Esophagus muscularis mucosa (tissue), 4 donors: ENCODE measurements around the gene ATL3. TPM values are rescaled to one million over a fixed set of nuclear protein-coding genes. Genes with fewer than 3 reads are reported as not detected.
A peak's percentile ranks its signal among the peaks of the same experiment; 100 is the strongest.
"Not testable (repeated sequence)": the region's sequence is repeated elsewhere in the genome, so short reads cannot be mapped to it uniquely, and the experiment has no call there.

Experiments used
- DNase-seq: peaks from one replicate; pipeline ENCODE4 v3.0.0-alpha.2; 2017; ENCODE audit errors: extremely low spot score
- H3K27ac ChIP-seq, 4 donors: fragments of 200-600 bp; sonication (generic); replicated peaks in 1 of 4; 1 replicate in 3 of 4; 2 replicates in 1 of 4; pipeline ENCODE4 v1.5.1; 2016 to 2019; ENCODE audit warnings: mild to moderate bottlenecking in 1 of 4
- H3K27me3 ChIP-seq, 4 donors: fragments of 200-600 bp; sonication (generic); one replicate each; pipeline versions ENCODE4 v1.5.1 to v1.6.0; 2016 to 2019
- H3K36me3 ChIP-seq, 4 donors: fragments of 200-600 bp; sonication (generic); one replicate each; pipeline ENCODE4 v1.5.1; 2016 to 2019
- H3K4me1 ChIP-seq, 4 donors: fragments of 200-600 bp; sonication (generic); one replicate each; pipeline ENCODE4 v1.5.1; 2016 to 2019
- H3K4me3 ChIP-seq, 4 donors: fragments of 200-600 bp; sonication (generic); 1 replicate in 2 of 4; 2 replicates in 2 of 4; pipeline ENCODE4 v1.5.1; 2016 to 2019; ENCODE audit warnings: mild to moderate bottlenecking in 4 of 4, moderate library complexity in 1 of 4
- H3K9me3 ChIP-seq, 4 donors: fragments of 200-600 bp; sonication (generic); 1 replicate in 3 of 4; 2 replicates in 1 of 4; pipeline ENCODE4 v1.5.1; 2016 to 2019
- EP300 ChIP-seq: sonication (generic); formaldehyde crosslinking; IDR thresholded peaks from one replicate; pipeline ENCODE4 v1.6.1; 2017; ENCODE audit warnings: antibody characterized with exemption
- POLR2A ChIP-seq: fragments of 450-650 bp; IDR thresholded peaks from one replicate; pipeline ENCODE4 v1.6.1; 2017; ENCODE audit warnings: antibody characterized with exemption, moderate library complexity, mild to moderate bottlenecking, low read depth
- POLR2AphosphoS5 ChIP-seq, 2 donors: sonication (generic); formaldehyde crosslinking; IDR thresholded peaks; one replicate each; pipeline ENCODE4 v1.6.1; 2017; ENCODE audit warnings: antibody characterized with exemption in 2 of 2
- whole genome bisulfite sequencing: methylation state at CpG from one replicate; pipeline ENCODE4 v1.1.5; 2018; 5-methylcytosine and 5-hydroxymethylcytosine counted together
- intact Hi-C: fragments of 100-400 bp; cut with DNase I; formaldehyde crosslinking; loops from one replicate; pipeline ENCODE4 v1.15.1; 2023
- total RNA-seq, 4 donors: library from RNA; depleted of rRNA; stranded (reverse); fragments of >200 nt; gene quantifications; one replicate each; pipeline versions ENCODE4 v1.1.0 to v1.2.1, GENCODE V29; 2016
- TF ChIP-seq, protein P1 (sequence below), 3 experiments: fragments of 200-600 bp in 2 of 3; fragments of 450-650 bp in 1 of 3; sonication (generic) in 2 of 3; IDR thresholded peaks; one replicate each; pipeline ENCODE4 v1.5.1; 2017 to 2019; ENCODE audit warnings: antibody characterized with exemption in 3 of 3, mild to moderate bottlenecking in 2 of 3, moderate library complexity in 1 of 3

ATL3 gene
- total RNA-seq, 4 donors from 2014 or later, result 138 to 202 (median 144) TPM

DNA sequence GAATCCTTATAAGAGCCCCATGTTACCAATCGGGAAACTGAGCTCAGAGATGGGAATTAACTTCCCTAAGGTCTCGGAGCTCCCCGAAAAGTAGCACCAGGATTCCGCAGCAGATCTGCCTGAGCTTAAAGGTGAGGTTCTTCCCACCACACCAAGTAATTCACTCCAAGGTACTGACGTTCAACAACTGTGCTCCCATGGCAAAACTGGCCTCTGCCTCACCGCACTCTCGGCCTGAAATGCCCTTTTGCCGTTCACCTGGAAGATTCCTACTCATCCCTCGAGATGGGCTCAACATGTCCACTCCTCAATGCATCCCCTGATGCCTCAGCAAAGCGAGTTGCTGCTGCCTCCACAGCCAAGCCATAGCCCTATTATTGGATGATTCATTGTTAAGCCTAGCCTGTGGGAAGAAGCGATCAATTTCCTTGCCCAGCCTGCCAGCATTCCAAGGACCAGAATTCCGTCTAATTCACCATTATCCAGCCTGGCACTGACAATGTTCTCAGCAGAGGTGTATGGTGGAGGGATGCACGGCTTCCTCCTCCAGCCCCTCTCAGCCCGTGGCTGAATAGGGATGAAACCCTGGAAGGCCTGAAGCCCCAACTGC is 61.1 kb downstream of the ATL3 start:
- DNase-seq, result no peak
- H3K4me3 ChIP-seq, result no peak overlapping the region
- peaks cover 39 to 60% (median 53%) of the 10 kb centered on the region in 4 donors for H3K4me1 ChIP-seq
- peak overlapping the region; percentile 51 to 92 (median 68) for H3K27ac ChIP-seq
- WGBS, result 88% methylated on average over 14 of the region's 14 CpGs
- TF ChIP-seq EP300 (no peak), POLR2AphosphoS5 (IDR thresholded peaks at IDR 0.05) (no peak), POLR2A (no peak)
- TF ChIP-seq, protein P1, sequence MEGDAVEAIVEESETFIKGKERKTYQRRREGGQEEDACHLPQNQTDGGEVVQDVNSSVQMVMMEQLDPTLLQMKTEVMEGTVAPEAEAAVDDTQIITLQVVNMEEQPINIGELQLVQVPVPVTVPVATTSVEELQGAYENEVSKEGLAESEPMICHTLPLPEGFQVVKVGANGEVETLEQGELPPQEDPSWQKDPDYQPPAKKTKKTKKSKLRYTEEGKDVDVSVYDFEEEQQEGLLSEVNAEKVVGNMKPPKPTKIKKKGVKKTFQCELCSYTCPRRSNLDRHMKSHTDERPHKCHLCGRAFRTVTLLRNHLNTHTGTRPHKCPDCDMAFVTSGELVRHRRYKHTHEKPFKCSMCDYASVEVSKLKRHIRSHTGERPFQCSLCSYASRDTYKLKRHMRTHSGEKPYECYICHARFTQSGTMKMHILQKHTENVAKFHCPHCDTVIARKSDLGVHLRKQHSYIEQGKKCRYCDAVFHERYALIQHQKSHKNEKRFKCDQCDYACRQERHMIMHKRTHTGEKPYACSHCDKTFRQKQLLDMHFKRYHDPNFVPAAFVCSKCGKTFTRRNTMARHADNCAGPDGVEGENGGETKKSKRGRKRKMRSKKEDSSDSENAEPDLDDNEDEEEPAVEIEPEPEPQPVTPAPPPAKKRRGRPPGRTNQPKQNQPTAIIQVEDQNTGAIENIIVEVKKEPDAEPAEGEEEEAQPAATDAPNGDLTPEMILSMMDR (IDR thresholded peaks at IDR 0.05), result no peak
- peaks cover 0 to 12% (median 1%) of the 10 kb centered on the region in 4 donors for H3K36me3 ChIP-seq
- H3K9me3 ChIP-seq, result no peaks in the 10 kb centered on the region
- H3K27me3 ChIP-seq, result no peaks in the 10 kb centered on the region
- intact Hi-C loops, result loop anchor here (5.0 kb wide), 1 partner anchor 38 kb away; no protein-coding TSS in a partner anchor

GRCh38 chr11:63609536-63609935 is 61.6 kb downstream of the ATL3 start:
- no peaks in the 10 kb centered on the region for H3K9me3 ChIP-seq
- H3K36me3 ChIP-seq, result peaks cover 0 to 13% (median 1%) of the 10 kb centered on the region in 4 donors
- no peak for DNase-seq
- intact Hi-C loops, result no loop called here
- 87% methylated on average over 4 of the region's 4 CpGs for WGBS
- peak overlapping the region; percentile 38 to 92 (median 52) for H3K27ac ChIP-seq
- no peaks in the 10 kb centered on the region for H3K27me3 ChIP-seq
- H3K4me1 ChIP-seq, result peaks cover 39 to 57% (median 52%) of the 10 kb centered on the region in 4 donors
- H3K4me3 ChIP-seq, result no peak overlapping the region
- TF ChIP-seq EP300 (no peak), POLR2AphosphoS5 (IDR thresholded peaks at IDR 0.05) (no peak)
- TF ChIP-seq, protein P1 (IDR thresholded peaks at IDR 0.05), result no peak

DNA sequence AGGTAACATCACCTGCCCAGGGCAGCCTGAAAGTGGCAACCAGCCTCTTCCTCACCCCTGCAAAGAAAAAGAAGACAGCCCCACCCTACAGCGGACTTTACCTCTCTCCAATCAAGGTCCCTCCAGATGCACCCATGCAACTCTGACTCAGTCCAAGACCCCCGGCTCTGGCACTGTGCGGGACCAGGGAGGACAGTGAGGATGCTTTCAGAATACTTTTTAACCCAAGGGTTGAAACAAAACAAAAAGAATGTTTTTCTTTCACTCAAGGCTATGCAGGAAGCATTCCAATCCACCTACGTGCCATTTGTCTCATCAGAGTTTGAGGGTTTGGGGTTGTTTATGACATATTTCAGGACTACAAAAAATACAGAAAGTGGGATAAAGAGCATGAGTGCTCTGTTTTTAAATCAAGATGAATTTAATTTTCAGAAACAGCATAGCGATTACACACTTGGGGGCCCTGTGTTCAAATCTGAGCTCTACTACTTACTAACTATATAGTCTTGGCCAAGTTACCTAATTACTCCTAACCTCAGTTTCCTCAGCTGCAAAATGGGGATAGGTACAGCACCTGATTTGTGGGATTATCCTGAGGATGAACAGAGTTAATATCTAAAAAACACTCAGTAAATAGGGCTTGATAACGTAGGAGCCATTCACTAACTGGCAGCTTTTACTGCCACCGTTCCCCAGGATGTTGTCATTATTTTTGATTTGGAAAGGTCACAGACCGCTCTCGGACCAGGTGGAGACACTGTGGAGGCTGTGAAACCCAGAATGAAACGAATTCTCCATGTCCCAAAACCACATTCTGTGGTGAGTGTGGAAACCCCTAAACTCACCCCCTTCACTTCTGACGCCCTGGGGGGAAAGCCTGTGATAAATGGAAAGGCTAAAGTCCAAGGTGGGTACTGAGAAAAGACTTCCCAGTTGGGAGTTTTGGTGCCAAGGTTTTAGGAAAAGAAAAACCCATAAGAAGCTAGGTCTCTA is 62.5 kb downstream of the ATL3 start:
- Histone ChIP-seq H3K4me3 (no peak overlapping the region), H3K27ac (peak overlapping the region; percentile 38 to 92 (median 52)), H3K36me3 (peaks cover 0 to 13% (median 1%) of the 10 kb centered on the region in 4 donors), H3K9me3 (no peaks in the 10 kb centered on the region), H3K27me3 (no peaks in the 10 kb centered on the region), H3K4me1 (peaks cover 41 to 63% (median 54%) of the 10 kb centered on the region in 4 donors)
- TF ChIP-seq, protein P1 (IDR thresholded peaks at IDR 0.05), result no peak
- no peak for TF ChIP-seq POLR2A
- no peak for TF ChIP-seq EP300
- TF ChIP-seq POLR2AphosphoS5 (IDR thresholded peaks at IDR 0.05), result no peak
- WGBS, result 81% methylated on average over 11 of the region's 11 CpGs
- intact Hi-C loops, result no loop called here
- no peak for DNase-seq

DNA sequence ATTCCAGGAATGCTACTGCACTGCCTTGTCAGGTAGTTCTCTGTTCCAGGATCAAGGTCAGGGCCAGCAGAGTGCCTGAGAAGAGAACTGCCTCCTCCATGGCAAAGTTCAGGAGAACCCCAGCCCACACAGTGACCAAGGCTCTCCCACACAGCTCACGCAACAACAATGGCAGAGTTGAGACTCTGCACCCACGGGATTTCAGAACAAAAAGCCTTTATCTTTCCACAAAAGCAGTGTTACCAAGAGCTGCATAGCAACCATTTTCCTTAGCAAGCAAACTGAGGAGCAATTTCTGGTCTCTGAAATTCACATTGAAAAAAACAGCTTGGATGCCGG is 68.0 kb downstream of the ATL3 start:
- whole genome bisulfite sequencing, result 42% methylated on average over 3 of the region's 3 CpGs

GRCh38 chr11:63602290-63603179 is 68.6 kb downstream of the ATL3 start:
- H3K4me3 ChIP-seq, H3K9me3 ChIP-seq, intact Hi-C loops, H3K27me3 ChIP-seq: not testable (repeated sequence)
- peak; percentile 75 for DNase-seq
- Histone ChIP-seq H3K27ac (peak overlapping the region; percentile 55 to 70 (median 59)), H3K36me3 (peaks cover under 1 to 20% (median 4%) of the 10 kb centered on the region in 4 donors), H3K4me1 (peaks cover 24 to 33% (median 29%) of the 10 kb centered on the region in 4 donors)
- 67% methylated on average over 11 of the region's 11 CpGs for WGBS

More for the DNA sequence above, 68.0 kb downstream of the ATL3 start:
- H3K27ac ChIP-seq, result peak overlapping the region; percentile 55 to 70 (median 59)
- H3K4me3 ChIP-seq, result no peak overlapping the region
- H3K36me3 ChIP-seq, result peaks cover 0 to 14% (median 1%) of the 10 kb centered on the region in 4 donors
- DNase-seq, result peak; percentile 45
- TF ChIP-seq POLR2AphosphoS5 (IDR thresholded peaks at IDR 0.05) (no peak), POLR2A (no peak), EP300 (no peak)
- TF ChIP-seq, protein P1 (IDR thresholded peaks at IDR 0.05), result no peak
- no peaks in the 10 kb centered on the region for H3K9me3 ChIP-seq
- H3K4me1 ChIP-seq, result peaks cover 24 to 36% (median 30%) of the 10 kb centered on the region in 4 donors
- no peaks in the 10 kb centered on the region for H3K27me3 ChIP-seq
- intact Hi-C loops, result no loop called here
